Measurements from ENCODE around the gene PHIP. TPM values are rescaled to one million over a fixed set of nuclear protein-coding genes. Genes with fewer than 3 reads are reported as not detected.

Gene PHIP
- total RNA-seq, 1 experiment from 2014 or later: 22.6 TPM

DNA sequence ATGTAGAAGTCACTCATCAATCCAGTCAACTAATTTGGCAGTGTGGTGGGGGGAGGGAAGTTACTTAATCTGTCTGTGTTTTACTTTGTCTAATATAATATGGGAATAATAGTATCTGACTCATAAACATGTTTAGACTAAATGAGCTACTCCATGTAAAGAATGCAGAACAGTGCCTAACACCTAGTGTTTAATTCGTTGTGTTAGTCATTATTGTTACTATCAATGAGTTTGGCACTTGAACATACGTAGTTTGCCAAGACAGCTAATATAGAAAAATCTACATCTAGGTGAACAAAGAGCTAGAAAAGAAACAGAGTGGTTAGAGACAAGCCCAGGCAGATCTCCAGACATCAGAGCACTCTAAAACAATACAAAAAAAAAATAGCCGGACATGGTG is 161.6 kb downstream of the PHIP start:
- no peaks in the 10 kb centered on the region for H3K79me2 ChIP-seq (ENCODE audit: insufficient read depth, low read length)
- H4K20me1 ChIP-seq (ENCODE audit: insufficient read depth): no peaks in the 10 kb centered on the region
- ChIA-PET POLR2A (no interaction called here), RAD21 (ENCODE audit: low non-redundant PET in 1 of 2, low total read pairs in 2 of 2, uncharacterized antibody in 2 of 2, unreplicated experiment in 2 of 2) (no interaction called here), CTCF (no interaction called here)
- ATAC-seq (no peak), DNase-seq (ENCODE audit: low read depth, low spot score) (no peak)
- H3K27me3 ChIP-seq (ENCODE audit: insufficient read depth, low read length): no peaks in the 10 kb centered on the region
- no peak overlapping the region for H3K4me3 ChIP-seq (replicated peaks in 1 of 2; ENCODE audit: low read depth in 1 of 2, low read length in 2 of 2)
- no peak overlapping the region for H3K9ac ChIP-seq (ENCODE audit: low read length)
- H3K9me3 ChIP-seq (ENCODE audit: control insufficient read depth in 1 of 2, insufficient read depth in 1 of 2, low read depth in 1 of 2, low read length in 2 of 2): no peaks in the 10 kb centered on the region
- H3K27ac ChIP-seq (ENCODE audit: low read depth, low read length): no peak overlapping the region
- no peak overlapping the region for H2AFZ ChIP-seq (ENCODE audit: low read depth, low read length, poor library complexity, severe bottlenecking)
- TF ChIP-seq POLR2A (IDR thresholded peaks at IDR 0.05; ENCODE audit: borderline replicate concordance, extremely low read depth, insufficient read depth, insufficient read length): no peak
- TF ChIP-seq, protein P1, sequence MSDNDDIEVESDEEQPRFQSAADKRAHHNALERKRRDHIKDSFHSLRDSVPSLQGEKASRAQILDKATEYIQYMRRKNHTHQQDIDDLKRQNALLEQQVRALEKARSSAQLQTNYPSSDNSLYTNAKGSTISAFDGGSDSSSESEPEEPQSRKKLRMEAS (IDR thresholded peaks at IDR 0.05): no peak
- TF ChIP-seq EGR1 (IDR thresholded peaks at IDR 0.05; ENCODE audit: low read depth): no peak
- TF ChIP-seq EZH2 (IDR thresholded peaks at IDR 0.05): no peak
- no peak for TF ChIP-seq SRF (IDR thresholded peaks at IDR 0.05; ENCODE audit: low read depth)
- no peak for TF ChIP-seq EZH2phosphoT487 (IDR thresholded peaks at IDR 0.05; ENCODE audit: borderline replicate concordance)
- no peak for TF ChIP-seq CEBPB (IDR thresholded peaks at IDR 0.05; ENCODE audit: low read depth)
- TF ChIP-seq, protein P2, sequence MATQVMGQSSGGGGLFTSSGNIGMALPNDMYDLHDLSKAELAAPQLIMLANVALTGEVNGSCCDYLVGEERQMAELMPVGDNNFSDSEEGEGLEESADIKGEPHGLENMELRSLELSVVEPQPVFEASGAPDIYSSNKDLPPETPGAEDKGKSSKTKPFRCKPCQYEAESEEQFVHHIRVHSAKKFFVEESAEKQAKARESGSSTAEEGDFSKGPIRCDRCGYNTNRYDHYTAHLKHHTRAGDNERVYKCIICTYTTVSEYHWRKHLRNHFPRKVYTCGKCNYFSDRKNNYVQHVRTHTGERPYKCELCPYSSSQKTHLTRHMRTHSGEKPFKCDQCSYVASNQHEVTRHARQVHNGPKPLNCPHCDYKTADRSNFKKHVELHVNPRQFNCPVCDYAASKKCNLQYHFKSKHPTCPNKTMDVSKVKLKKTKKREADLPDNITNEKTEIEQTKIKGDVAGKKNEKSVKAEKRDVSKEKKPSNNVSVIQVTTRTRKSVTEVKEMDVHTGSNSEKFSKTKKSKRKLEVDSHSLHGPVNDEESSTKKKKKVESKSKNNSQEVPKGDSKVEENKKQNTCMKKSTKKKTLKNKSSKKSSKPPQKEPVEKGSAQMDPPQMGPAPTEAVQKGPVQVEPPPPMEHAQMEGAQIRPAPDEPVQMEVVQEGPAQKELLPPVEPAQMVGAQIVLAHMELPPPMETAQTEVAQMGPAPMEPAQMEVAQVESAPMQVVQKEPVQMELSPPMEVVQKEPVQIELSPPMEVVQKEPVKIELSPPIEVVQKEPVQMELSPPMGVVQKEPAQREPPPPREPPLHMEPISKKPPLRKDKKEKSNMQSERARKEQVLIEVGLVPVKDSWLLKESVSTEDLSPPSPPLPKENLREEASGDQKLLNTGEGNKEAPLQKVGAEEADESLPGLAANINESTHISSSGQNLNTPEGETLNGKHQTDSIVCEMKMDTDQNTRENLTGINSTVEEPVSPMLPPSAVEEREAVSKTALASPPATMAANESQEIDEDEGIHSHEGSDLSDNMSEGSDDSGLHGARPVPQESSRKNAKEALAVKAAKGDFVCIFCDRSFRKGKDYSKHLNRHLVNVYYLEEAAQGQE (IDR thresholded peaks at IDR 0.05; ENCODE audit: low read depth): no peak
- TF ChIP-seq ELF1 (IDR thresholded peaks at IDR 0.05; ENCODE audit: borderline replicate concordance, low read depth): no peak
- no peak for TF ChIP-seq RAD21 (IDR thresholded peaks at IDR 0.05; ENCODE audit: low read depth)
- no peak for TF ChIP-seq ZNF274 (IDR thresholded peaks at IDR 0.05; ENCODE audit: low read depth, low read length)
- no peak for TF ChIP-seq JUND (IDR thresholded peaks at IDR 0.05)
- TF ChIP-seq FOSL1 (IDR thresholded peaks at IDR 0.05; ENCODE audit: low read depth): no peak
- TF ChIP-seq TCF7L2 (IDR thresholded peaks at IDR 0.05; ENCODE audit: borderline replicate concordance, extremely low read depth, insufficient read depth, insufficient read length): no peak
- TF ChIP-seq, protein P3, sequence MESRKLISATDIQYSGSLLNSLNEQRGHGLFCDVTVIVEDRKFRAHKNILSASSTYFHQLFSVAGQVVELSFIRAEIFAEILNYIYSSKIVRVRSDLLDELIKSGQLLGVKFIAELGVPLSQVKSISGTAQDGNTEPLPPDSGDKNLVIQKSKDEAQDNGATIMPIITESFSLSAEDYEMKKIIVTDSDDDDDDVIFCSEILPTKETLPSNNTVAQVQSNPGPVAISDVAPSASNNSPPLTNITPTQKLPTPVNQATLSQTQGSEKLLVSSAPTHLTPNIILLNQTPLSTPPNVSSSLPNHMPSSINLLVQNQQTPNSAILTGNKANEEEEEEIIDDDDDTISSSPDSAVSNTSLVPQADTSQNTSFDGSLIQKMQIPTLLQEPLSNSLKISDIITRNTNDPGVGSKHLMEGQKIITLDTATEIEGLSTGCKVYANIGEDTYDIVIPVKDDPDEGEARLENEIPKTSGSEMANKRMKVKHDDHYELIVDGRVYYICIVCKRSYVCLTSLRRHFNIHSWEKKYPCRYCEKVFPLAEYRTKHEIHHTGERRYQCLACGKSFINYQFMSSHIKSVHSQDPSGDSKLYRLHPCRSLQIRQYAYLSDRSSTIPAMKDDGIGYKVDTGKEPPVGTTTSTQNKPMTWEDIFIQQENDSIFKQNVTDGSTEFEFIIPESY (IDR thresholded peaks at IDR 0.05; ENCODE audit: extremely low read depth, insufficient replicate concordance, low read length): no peak
- no peak for TF ChIP-seq YY1 (IDR thresholded peaks at IDR 0.05; ENCODE audit: extremely low read depth, insufficient replicate concordance, low read depth, low read length)
- TF ChIP-seq, protein P4, sequence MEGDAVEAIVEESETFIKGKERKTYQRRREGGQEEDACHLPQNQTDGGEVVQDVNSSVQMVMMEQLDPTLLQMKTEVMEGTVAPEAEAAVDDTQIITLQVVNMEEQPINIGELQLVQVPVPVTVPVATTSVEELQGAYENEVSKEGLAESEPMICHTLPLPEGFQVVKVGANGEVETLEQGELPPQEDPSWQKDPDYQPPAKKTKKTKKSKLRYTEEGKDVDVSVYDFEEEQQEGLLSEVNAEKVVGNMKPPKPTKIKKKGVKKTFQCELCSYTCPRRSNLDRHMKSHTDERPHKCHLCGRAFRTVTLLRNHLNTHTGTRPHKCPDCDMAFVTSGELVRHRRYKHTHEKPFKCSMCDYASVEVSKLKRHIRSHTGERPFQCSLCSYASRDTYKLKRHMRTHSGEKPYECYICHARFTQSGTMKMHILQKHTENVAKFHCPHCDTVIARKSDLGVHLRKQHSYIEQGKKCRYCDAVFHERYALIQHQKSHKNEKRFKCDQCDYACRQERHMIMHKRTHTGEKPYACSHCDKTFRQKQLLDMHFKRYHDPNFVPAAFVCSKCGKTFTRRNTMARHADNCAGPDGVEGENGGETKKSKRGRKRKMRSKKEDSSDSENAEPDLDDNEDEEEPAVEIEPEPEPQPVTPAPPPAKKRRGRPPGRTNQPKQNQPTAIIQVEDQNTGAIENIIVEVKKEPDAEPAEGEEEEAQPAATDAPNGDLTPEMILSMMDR (IDR thresholded peaks at IDR 0.05 in 2 of 3, conservative IDR thresholded peaks at IDR 0.05 in 1 of 3; ENCODE audit: borderline replicate concordance in 1 of 3, insufficient read depth in 1 of 3, low read depth in 2 of 3, low read length in 2 of 3): no peak
- intact Hi-C loops (cut with micrococcal nuclease): no loop called here
- no peaks in the 10 kb centered on the region for H3K4me1 ChIP-seq (ENCODE audit: control insufficient read depth in 1 of 2, insufficient read depth in 2 of 2, low read length in 2 of 2)
- H3K9me2 ChIP-seq (ENCODE audit: insufficient read depth): no peaks in the 10 kb centered on the region
- no peak overlapping the region for H3K4me2 ChIP-seq (ENCODE audit: low read length)
- BruUV-seq (replicated peaks): no TSS peak
- no peaks in the 10 kb centered on the region for H3K36me3 ChIP-seq (ENCODE audit: control insufficient read depth in 1 of 2, insufficient read depth in 2 of 2, low read length in 2 of 2)

Data from HCT116 (cell line).